Left ventricle myocardium inferior (tissue), 1 donor: ENCODE measurements around the gene TMPRSS5. TPM values are rescaled to one million over a fixed set of nuclear protein-coding genes. Genes with fewer than 3 reads are reported as not detected.

Source experiments
- DNase-seq: peaks from one replicate; pipeline ENCODE4 v3.0.0-alpha.2; 2020
- H3K27ac ChIP-seq: fragments of 200-600 bp; replicated peaks from 2 replicates; pipeline ENCODE4 v1.8.0; 2021
- H3K27me3 ChIP-seq: fragments of 200-600 bp; 2 replicates; pipeline ENCODE4 v1.8.0; 2021; ENCODE audit warnings: low read depth
- H3K36me3 ChIP-seq: fragments of 200-600 bp; 2 replicates; pipeline ENCODE4 v1.8.0; 2021
- H3K4me1 ChIP-seq: fragments of 200-600 bp; 2 replicates; pipeline ENCODE4 v1.8.0; 2021
- H3K4me3 ChIP-seq: fragments of 200-600 bp; 2 replicates; pipeline ENCODE4 v1.8.0; 2021; ENCODE audit warnings: mild to moderate bottlenecking, moderate library complexity
- H3K9me3 ChIP-seq: fragments of 200-600 bp; replicated peaks from 2 replicates; pipeline ENCODE4 v1.8.0; 2021
- CTCF ChIP-seq: fragments of 200-600 bp; IDR thresholded peaks from 2 replicates; pipeline ENCODE4 v1.8.0; 2021; ENCODE audit warnings: antibody characterized with exemption, mild to moderate bottlenecking, borderline replicate concordance
- intact Hi-C: fragments of 100-400 bp; cut with micrococcal nuclease; formaldehyde crosslinking; loops from one replicate; pipeline ENCODE4 v1.11.0; 2022
- total RNA-seq: library from RNA; stranded (reverse); fragmentation: NEBNext Ultra II Directional; extraction: Animal tissue kit (Norgen Biotek cat#: 25700); gene quantifications from one replicate; pipeline ENCODE4 v1.2.1, GENCODE V29; 2021
- donor health status: DM: no; HTN: yes; CAD: no; lungs with severe emphysema.

TMPRSS5 gene
- total RNA-seq, 1 donor from 2014 or later: 0.47 TPM

- intact Hi-C loops: no loop called here
- no peaks in the 10 kb centered on the region for H3K27me3 ChIP-seq
- no peak overlapping the region for H3K27ac ChIP-seq
- no peak for TF ChIP-seq CTCF
- H3K4me3 ChIP-seq: no peak overlapping the region
- peaks cover 20% of the 10 kb centered on the region for H3K9me3 ChIP-seq
- H3K4me1 ChIP-seq: peaks cover 9% of the 10 kb centered on the region
- H3K36me3 ChIP-seq: no peaks in the 10 kb centered on the region
- no peak for DNase-seq
These were observed 35.3 kb downstream of the TMPRSS5 start for GRCh38 chr11:113670831-113671215.

- no peak overlapping the region for H3K27ac ChIP-seq
- peaks cover 5% of the 10 kb centered on the region for H3K4me1 ChIP-seq
- H3K27me3 ChIP-seq: no peaks in the 10 kb centered on the region
- no peak for TF ChIP-seq CTCF
- no peak overlapping the region for H3K4me3 ChIP-seq
- no peak for DNase-seq
- H3K36me3 ChIP-seq: no peaks in the 10 kb centered on the region
- intact Hi-C loops: no loop called here
- H3K9me3 ChIP-seq: peaks cover 26% of the 10 kb centered on the region
These were observed 35.8 kb downstream of the TMPRSS5 start for GRCh38 chr11:113670149-113670830.

GRCh38 chr11:113668255-113668654 is 37.9 kb downstream of the TMPRSS5 start:
- Histone ChIP-seq H3K9me3 (peaks cover 26% of the 10 kb centered on the region), H3K36me3 (no peaks in the 10 kb centered on the region), H3K27me3 (no peaks in the 10 kb centered on the region), H3K4me1 (no peaks in the 10 kb centered on the region), H3K27ac (no peak overlapping the region), H3K4me3 (no peak overlapping the region)
- intact Hi-C loops: no loop called here
- no peak for TF ChIP-seq CTCF
- no peak for DNase-seq

GRCh38 chr11:113667801-113668200 is 38.3 kb downstream of the TMPRSS5 start:
- H3K27me3 ChIP-seq: no peaks in the 10 kb centered on the region
- H3K27ac ChIP-seq: no peak overlapping the region
- DNase-seq: no peak
- H3K36me3 ChIP-seq: no peaks in the 10 kb centered on the region
- no peak overlapping the region for H3K4me3 ChIP-seq
- H3K4me1 ChIP-seq: no peaks in the 10 kb centered on the region
- peaks cover 26% of the 10 kb centered on the region for H3K9me3 ChIP-seq
- intact Hi-C loops: no loop called here
- no peak for TF ChIP-seq CTCF

GRCh38 chr11:113666584-113666983 is 39.5 kb downstream of the TMPRSS5 start:
- TF ChIP-seq CTCF: no peak
- H3K36me3 ChIP-seq: no peaks in the 10 kb centered on the region
- H3K9me3 ChIP-seq: peaks cover 26% of the 10 kb centered on the region
- H3K27me3 ChIP-seq: no peaks in the 10 kb centered on the region
- intact Hi-C loops: no loop called here
- H3K27ac ChIP-seq: no peak overlapping the region
- no peak for DNase-seq
- no peaks in the 10 kb centered on the region for H3K4me1 ChIP-seq
- H3K4me3 ChIP-seq: no peak overlapping the region
